HepG2 (cell line): ENCODE measurements around the gene SIRPA. TPM values are rescaled to one million over a fixed set of nuclear protein-coding genes. Genes with fewer than 3 reads are reported as not detected.

Experiments used
- ATAC-seq: fragments of 200-7000 bp; cut with Tn5 transposase; 3 replicates; pipeline ENCODE4 v1.9.1; 2020; ENCODE audit warnings: mild to moderate bottlenecking, moderate library complexity
- BruUV-seq: library from RNA; stranded (reverse); fragments of 400-500 nt; replicated peaks from 2 replicates; lab custom pipeline; 2021; lab: Mats Ljungman, UMichigan
- CTCF ChIA-PET: fragments of 300-600 bp; formaldehyde crosslinking; extraction: SDS; loops from one replicate; lab custom pipeline; 2021; ENCODE audit warnings: low total read pairs, inconsistent platforms, low intra/inter-chr PET ratio; lab: Yijun Ruan, JAX
- POLR2A ChIA-PET: fragments of 350-600 bp; sonication (Branson Sonifier 250); formaldehyde crosslinking; loops from one replicate; lab custom pipeline; 2020; ENCODE audit warnings: antibody characterized with exemption, inconsistent platforms; lab: Yijun Ruan, JAX
- DNase-seq: peaks from one replicate; pipeline ENCODE4 v3.0.0-alpha.2; 2015; ENCODE audit warnings: low spot score
- FAIRE-seq: peaks from 3 replicates; lab custom pipeline; 2011; peaks lifted over from hg19 to GRCh38; lab: Jason Lieb, UNC
- H2AFZ ChIP-seq: one replicate; pipeline ENCODE4 v1.6.1; 2011; ENCODE audit warnings: low read length, inconsistent platforms
- H3K27ac ChIP-seq: fragments of 300-600 bp; 3 replicates; pipeline ENCODE4 v1.8.0; 2011; ENCODE audit warnings: mixed run types, mild to moderate bottlenecking, mixed read lengths, low read length, inconsistent platforms; ENCODE audit not compliant: insufficient read depth; ENCODE audit errors: extremely low read length
- H3K27me3 ChIP-seq, 2 experiments: fragments of 200-600 bp in 1 of 2; 2 replicates in 1 of 2; 3 replicates in 1 of 2; pipeline versions ENCODE4 v1.6.0 to v1.8.0; 2011; ENCODE audit warnings: low read length in 2 of 2, mild to moderate bottlenecking in 2 of 2, moderate library complexity in 2 of 2, inconsistent platforms in 1 of 2; ENCODE audit not compliant: insufficient read depth in 2 of 2, control insufficient read depth in 1 of 2
- H3K36me3 ChIP-seq, 2 experiments: fragments of 200-600 bp in 1 of 2; replicated peaks in 1 of 2; 2 replicates in 1 of 2; 3 replicates in 1 of 2; pipeline versions ENCODE4 v1.5.1 to v1.8.0; 2011; ENCODE audit warnings: low read length in 2 of 2, inconsistent platforms in 1 of 2; ENCODE audit not compliant: insufficient read depth in 2 of 2, control insufficient read depth in 1 of 2
- H3K4me1 ChIP-seq: 2 replicates; pipeline ENCODE4 v1.5.1; 2012; ENCODE audit warnings: low read length, inconsistent platforms; ENCODE audit not compliant: insufficient read depth
- H3K4me2 ChIP-seq: 2 replicates; pipeline ENCODE4 v1.6.0; 2011; ENCODE audit warnings: low read depth, low read length, inconsistent platforms
- H3K4me3 ChIP-seq, 3 experiments: fragments of 200-600 bp in 1 of 3; sonication (generic), shearing (Covaris generic) in 1 of 3; replicated peaks in 1 of 3; 2 replicates each; pipeline ENCODE4 v1.5.1; 2011 to 2016; ENCODE audit warnings: low read length in 3 of 3, inconsistent platforms in 2 of 3, low read depth in 2 of 3, mild to moderate bottlenecking in 2 of 3, control low read depth in 1 of 3, mixed read lengths in 1 of 3; ENCODE audit not compliant: insufficient read depth in 1 of 3
- H3K79me2 ChIP-seq: one replicate; pipeline ENCODE4 v1.6.1; 2011; ENCODE audit warnings: low read length, inconsistent platforms; ENCODE audit not compliant: insufficient read depth
- H3K9ac ChIP-seq: 2 replicates; pipeline ENCODE4 v1.6.0; 2011; ENCODE audit warnings: mild to moderate bottlenecking, low read depth, low read length, inconsistent platforms; ENCODE audit not compliant: insufficient read depth
- H3K9me3 ChIP-seq: 2 replicates; pipeline ENCODE4 v1.5.1; 2012; ENCODE audit warnings: mild to moderate bottlenecking, low read length
- H4K20me1 ChIP-seq: 2 replicates; pipeline ENCODE4 v1.6.0; 2011; ENCODE audit warnings: inconsistent platforms, mild to moderate bottlenecking, low read length, moderate library complexity; ENCODE audit not compliant: insufficient read depth
- ARHGAP35 ChIP-seq: sonication (generic); formaldehyde crosslinking; IDR thresholded peaks from 2 replicates; pipeline ENCODE4 v1.9.0; 2022; ENCODE audit warnings: mild to moderate bottlenecking, inconsistent platforms, moderate library complexity, missing genetic modification reagents, borderline replicate concordance
- GPN1 ChIP-seq: sonication (generic); formaldehyde crosslinking; IDR thresholded peaks from 2 replicates; pipeline ENCODE4 v1.5.1; 2020; ENCODE audit warnings: missing genetic modification reagents, borderline replicate concordance
- HNRNPUL1 ChIP-seq: fragments of 200-400 bp; formaldehyde crosslinking; IDR thresholded peaks from 2 replicates; pipeline ENCODE4 v1.6.1; 2017; ENCODE audit warnings: low read depth, mild to moderate bottlenecking, low read length, moderate library complexity
- KLF16 ChIP-seq, 2 experiments: sonication (generic) in 1 of 2; formaldehyde crosslinking in 1 of 2; IDR thresholded peaks; 2 replicates each; pipeline versions ENCODE4 v1.6.1 to v1.8.0; 2016 to 2023; ENCODE audit warnings: missing genetic modification reagents in 2 of 2, missing compliant biosample characterization in 1 of 2
- LCORL ChIP-seq, 2 experiments: fragments of 450-650 bp in 1 of 2; sonication (generic) in 1 of 2; formaldehyde crosslinking in 1 of 2; IDR thresholded peaks; 2 replicates each; pipeline versions ENCODE4 v1.5.0 to v1.6.1; 2017 to 2020; ENCODE audit warnings: antibody characterized with exemption in 1 of 2, missing genetic modification reagents in 1 of 2
- PAWR ChIP-seq: sonication (generic); formaldehyde crosslinking; IDR thresholded peaks from 2 replicates; pipeline ENCODE4 v1.4.0; 2020; ENCODE audit warnings: missing genetic modification reagents, mild to moderate bottlenecking, borderline replicate concordance
- PHF5A ChIP-seq: IDR thresholded peaks from one replicate; pipeline ENCODE4 v1.6.1; 2018; ENCODE audit warnings: low read depth, missing genetic modification reagents; ENCODE audit not compliant: unreplicated experiment
- RFX1 ChIP-seq: fragments of 450-650 bp; IDR thresholded peaks from 2 replicates; pipeline ENCODE4 v1.6.1; 2017
- ZNF749 ChIP-seq: sonication (generic); formaldehyde crosslinking; IDR thresholded peaks from 2 replicates; pipeline ENCODE4 v1.8.0; 2022; ENCODE audit warnings: mild to moderate bottlenecking, missing genetic modification reagents, moderate library complexity, borderline replicate concordance
- WGBS: methylation state at CpG from one replicate; pipeline ENCODE4 v1.1.6; 2017; ENCODE audit warnings: low lambda C conversion rate; 5-methylcytosine and 5-hydroxymethylcytosine counted together
- in situ Hi-C: cut with HindIII; loops from 2 replicates; pipeline ENCODE4 v1.10.0; 2017; ENCODE audit warnings: low pct_unique_long_range_greater_than_20kb; ENCODE audit not compliant: extremely low pct_ligation_motif_present
- intact Hi-C: fragments of 100-400 bp; cut with micrococcal nuclease; formaldehyde crosslinking; loops from one replicate; pipeline ENCODE4 v1.10.0; 2022; ENCODE audit not compliant: unreplicated experiment
- polyA plus RNA-seq, 8 experiments: library from polyadenylated mRNA; depleted of rRNA in 3 of 8; stranded (reverse) in 7 of 8; unstranded in 1 of 8; fragments of >200 nt; fragmentation: Illumina TruSeq in 4 of 8; extraction: Trizol in 4 of 8; gene quantifications; 2 replicates each; pipeline versions ENCODE4 v1.2.1 to v1.2.3, GENCODE V29; 2011 to 2016; ENCODE audit warnings: low read depth in 4 of 8, missing spikeins in 1 of 8, mixed read lengths in 1 of 8; ENCODE audit not compliant: insufficient read depth in 1 of 8
- total RNA-seq, 5 experiments: library from RNA; depleted of rRNA; stranded (reverse); fragments of >200 nt; fragmentation: Illumina TruSeq; extraction: Trizol; gene quantifications; 2 replicates each; pipeline ENCODE4 v1.2.3, GENCODE V29; 2016; ENCODE audit warnings: low read depth in 1 of 5
- TF ChIP-seq, protein P1 (sequence below): sonication (generic); formaldehyde crosslinking; IDR thresholded peaks from 2 replicates; pipeline ENCODE4 v1.5.0; 2020; ENCODE audit warnings: mild to moderate bottlenecking, missing genetic modification reagents, moderate library complexity
- TF ChIP-seq, protein P2 (sequence below): sonication (generic); formaldehyde crosslinking; IDR thresholded peaks from 2 replicates; pipeline ENCODE4 v1.4.0; 2020; ENCODE audit warnings: missing genetic modification reagents, borderline replicate concordance

The SIRPA gene
- total and polyA plus RNA-seq, 2 of the 13 experiments (the other 11 are each of a cell fraction or from before 2014, with no cell fraction given), result 7.2 to 17.6 TPM

DNA sequence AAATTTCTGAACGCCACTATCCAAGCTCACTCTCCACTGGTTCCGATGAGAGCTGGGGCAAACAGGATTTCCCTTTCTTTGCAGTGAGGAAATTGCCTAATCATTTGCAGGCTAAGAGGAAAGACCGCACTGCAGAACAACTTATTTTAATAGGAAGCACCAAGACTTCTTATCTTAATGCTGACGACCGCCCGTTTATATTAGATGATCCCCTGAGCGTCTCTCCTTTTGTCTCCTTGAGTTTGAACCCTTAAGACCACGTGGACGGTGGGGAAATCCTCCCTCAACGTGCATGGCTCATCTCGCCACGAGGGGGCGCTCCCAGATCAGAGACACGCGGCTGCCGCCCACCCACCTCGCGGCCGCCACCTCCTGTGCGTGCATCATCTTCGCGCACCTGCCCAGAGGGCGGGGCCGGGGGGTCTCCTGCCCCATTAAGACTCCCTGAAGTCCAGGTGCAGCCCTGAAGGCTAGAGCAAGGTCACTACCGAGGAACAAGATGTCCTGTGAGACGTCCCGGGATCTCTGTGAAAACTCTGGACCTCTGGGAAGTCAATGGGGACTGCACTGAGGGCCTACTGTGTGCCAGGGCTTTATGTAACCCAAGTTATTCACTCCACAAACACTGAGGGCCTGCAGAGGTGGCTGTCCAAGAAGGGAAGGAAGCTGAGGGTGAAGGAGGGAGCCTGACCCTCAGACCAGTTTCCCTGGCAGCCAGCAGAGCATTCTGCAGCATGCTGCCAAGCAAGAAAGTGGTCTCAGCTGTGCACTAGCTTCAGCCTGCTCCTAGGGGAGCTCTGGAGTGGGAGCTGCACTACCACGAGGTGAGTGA, 70.5 kb downstream of the SIRPA start (continued):
- TF ChIP-seq, protein P1, sequence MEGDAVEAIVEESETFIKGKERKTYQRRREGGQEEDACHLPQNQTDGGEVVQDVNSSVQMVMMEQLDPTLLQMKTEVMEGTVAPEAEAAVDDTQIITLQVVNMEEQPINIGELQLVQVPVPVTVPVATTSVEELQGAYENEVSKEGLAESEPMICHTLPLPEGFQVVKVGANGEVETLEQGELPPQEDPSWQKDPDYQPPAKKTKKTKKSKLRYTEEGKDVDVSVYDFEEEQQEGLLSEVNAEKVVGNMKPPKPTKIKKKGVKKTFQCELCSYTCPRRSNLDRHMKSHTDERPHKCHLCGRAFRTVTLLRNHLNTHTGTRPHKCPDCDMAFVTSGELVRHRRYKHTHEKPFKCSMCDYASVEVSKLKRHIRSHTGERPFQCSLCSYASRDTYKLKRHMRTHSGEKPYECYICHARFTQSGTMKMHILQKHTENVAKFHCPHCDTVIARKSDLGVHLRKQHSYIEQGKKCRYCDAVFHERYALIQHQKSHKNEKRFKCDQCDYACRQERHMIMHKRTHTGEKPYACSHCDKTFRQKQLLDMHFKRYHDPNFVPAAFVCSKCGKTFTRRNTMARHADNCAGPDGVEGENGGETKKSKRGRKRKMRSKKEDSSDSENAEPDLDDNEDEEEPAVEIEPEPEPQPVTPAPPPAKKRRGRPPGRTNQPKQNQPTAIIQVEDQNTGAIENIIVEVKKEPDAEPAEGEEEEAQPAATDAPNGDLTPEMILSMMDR (CRISPR knock-in tag), result peak; percentile 100
- TF ChIP-seq KLF16 (CRISPR knock-in tag; IDR thresholded peaks at IDR 0.05), result 0 out of 4 replicates have a peak, but pooled peaks of 1 of the 2 experiments have one; percentile 69
- no peak; the same call in 1 of the 2 replicates for TF ChIP-seq GPN1
- TF ChIP-seq PHF5A (CRISPR knock-in tag), result no peak

DNA sequence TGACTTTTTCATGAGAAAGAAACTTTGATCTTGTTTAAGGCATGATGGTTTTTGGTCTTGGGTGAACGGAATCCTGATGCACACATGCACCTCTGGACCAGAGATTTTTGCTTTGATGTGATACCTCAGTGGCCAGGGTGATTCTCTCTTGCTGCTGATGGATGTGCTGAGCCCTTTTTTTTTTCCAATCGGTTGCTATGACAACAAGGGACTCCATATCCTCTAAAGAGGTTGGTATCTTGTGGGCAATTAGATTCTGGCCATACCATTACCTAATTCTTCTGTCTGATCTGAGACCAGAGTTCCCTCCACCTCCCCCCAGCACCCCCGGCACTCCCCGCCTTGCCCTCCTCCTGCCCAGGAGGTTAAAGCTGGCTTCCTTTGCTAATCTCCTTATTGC, 73.8 kb downstream of the SIRPA start:
- WGBS, result 6% methylated on average over 4 of the region's 4 CpGs
- Histone ChIP-seq H4K20me1 (no peaks in the 10 kb centered on the region), H2AFZ (no peak overlapping the region), H3K9ac (no peak overlapping the region), H3K4me1 (peaks cover 5% of the 10 kb centered on the region; the same call in 1 of the 2 replicates), H3K79me2 (no peaks in the 10 kb centered on the region), H3K27me3 (peaks cover 4 to 35% of the 10 kb centered on the region in 2 experiments; a peak in 3 of 5 replicates), H3K4me3 (no peak overlapping the region), H3K4me2 (no peak overlapping the region), H3K36me3 (no peaks in the 10 kb centered on the region), H3K27ac (no peak overlapping the region), H3K9me3 (no peaks in the 10 kb centered on the region)
- TF ChIP-seq, protein P2, sequence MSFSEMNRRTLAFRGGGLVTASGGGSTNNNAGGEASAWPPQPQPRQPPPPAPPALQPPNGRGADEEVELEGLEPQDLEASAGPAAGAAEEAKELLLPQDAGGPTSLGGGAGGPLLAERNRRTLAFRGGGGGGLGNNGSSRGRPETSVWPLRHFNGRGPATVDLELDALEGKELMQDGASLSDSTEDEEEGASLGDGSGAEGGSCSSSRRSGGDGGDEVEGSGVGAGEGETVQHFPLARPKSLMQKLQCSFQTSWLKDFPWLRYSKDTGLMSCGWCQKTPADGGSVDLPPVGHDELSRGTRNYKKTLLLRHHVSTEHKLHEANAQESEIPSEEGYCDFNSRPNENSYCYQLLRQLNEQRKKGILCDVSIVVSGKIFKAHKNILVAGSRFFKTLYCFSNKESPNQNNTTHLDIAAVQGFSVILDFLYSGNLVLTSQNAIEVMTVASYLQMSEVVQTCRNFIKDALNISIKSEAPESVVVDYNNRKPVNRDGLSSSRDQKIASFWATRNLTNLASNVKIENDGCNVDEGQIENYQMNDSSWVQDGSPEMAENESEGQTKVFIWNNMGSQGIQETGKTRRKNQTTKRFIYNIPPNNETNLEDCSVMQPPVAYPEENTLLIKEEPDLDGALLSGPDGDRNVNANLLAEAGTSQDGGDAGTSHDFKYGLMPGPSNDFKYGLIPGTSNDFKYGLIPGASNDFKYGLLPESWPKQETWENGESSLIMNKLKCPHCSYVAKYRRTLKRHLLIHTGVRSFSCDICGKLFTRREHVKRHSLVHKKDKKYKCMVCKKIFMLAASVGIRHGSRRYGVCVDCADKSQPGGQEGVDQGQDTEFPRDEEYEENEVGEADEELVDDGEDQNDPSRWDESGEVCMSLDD (CRISPR knock-in tag), result no peak
- TF ChIP-seq ZNF749 (CRISPR knock-in tag) (no peak), RFX1 (peak; percentile 59; the same call in 1 of the 2 replicates), HNRNPUL1 (no peak), PAWR (CRISPR knock-in tag) (no peak), ARHGAP35 (CRISPR knock-in tag) (no peak), LCORL (IDR thresholded peaks at IDR 0.05) (no peak), LCORL (CRISPR knock-in tag; IDR thresholded peaks at IDR 0.05) (no peak)
- CTCF ChIA-PET, result interaction anchor here (5.4 kb wide), 1 partner anchor 204 kb away, joined by 109 read pairs; no protein-coding TSS in a partner anchor
- intact Hi-C loops (loop anchor here (5.0 kb wide), 2 partner anchors 38 to 207 kb away; no protein-coding TSS in a partner anchor), in situ Hi-C loops (loop anchor here (5.0 kb wide), 2 partner anchors 123 to 203 kb away; no protein-coding TSS in a partner anchor)
- no TSS peak for BruUV-seq
- FAIRE-seq (no peak), ATAC-seq (no peak), DNase-seq (no peak)
- POLR2A ChIA-PET, result no interaction called here
